H1 (cell line): ENCODE measurements around the gene MYPOP. TPM values are rescaled to one million over a fixed set of nuclear protein-coding genes. Genes with fewer than 3 reads are reported as not detected.

Source experiments
- KDM4A ChIP-seq: IDR thresholded peaks from one replicate; pipeline ENCODE4 v1.7.1; 2012; ENCODE audit warnings: low read depth, mild to moderate bottlenecking, moderate library complexity, low read length, inconsistent platforms; ENCODE audit not compliant: severe bottlenecking
- PHF8 ChIP-seq: fragments of 200-600 bp; sonication (generic); conservative IDR thresholded peaks from 2 replicates; pipeline ENCODE4 v1.7.1; 2012; ENCODE audit warnings: low read depth, mild to moderate bottlenecking, inconsistent platforms, low read length, moderate library complexity
- POLR2A ChIP-seq, 2 experiments: IDR thresholded peaks; 1 replicate in 1 of 2; 2 replicates in 1 of 2; pipeline ENCODE4 v1.6.1; 2011; ENCODE audit warnings: low read depth in 2 of 2, low read length in 2 of 2, mild to moderate bottlenecking in 2 of 2; ENCODE audit errors: control extremely low read depth in 1 of 2
- RBBP5 ChIP-seq: IDR thresholded peaks from 2 replicates; pipeline ENCODE4 v1.7.1; 2012; ENCODE audit warnings: low read depth, mild to moderate bottlenecking, inconsistent platforms, low read length, moderate library complexity, borderline replicate concordance
- SP1 ChIP-seq: IDR thresholded peaks from 2 replicates; pipeline ENCODE4 v1.6.1; 2011; ENCODE audit warnings: low read depth, low read length
- YY1 ChIP-seq: IDR thresholded peaks from 2 replicates; pipeline ENCODE4 v1.6.1; 2011; ENCODE audit warnings: low read depth, mild to moderate bottlenecking, low read length
- polyA plus RNA-seq, 7 experiments: library from polyadenylated mRNA; depleted of rRNA in 3 of 7; stranded (reverse) in 5 of 7; unstranded in 2 of 7; fragments of >200 nt in 5 of 7; fragments of 200-250 nt in 2 of 7; gene quantifications; 1 replicate in 5 of 7; 2 replicates in 1 of 7; 4 replicates in 1 of 7; pipeline versions ENCODE4 v1.2.1 to v1.2.3, GENCODE V29; 2011 to 2013; ENCODE audit warnings: missing spikeins in 2 of 7, mixed read lengths in 2 of 7
- total RNA-seq: library from RNA; stranded (reverse); fragmentation: NEBNext Ultra II Directional; extraction: Animal tissue kit (Norgen Biotek cat#: 25700); gene quantifications from 2 replicates; pipeline ENCODE4 v1.2.1, GENCODE V29; 2021
- TF ChIP-seq, protein P1 (sequence below), 3 experiments: IDR thresholded peaks; 1 replicate in 2 of 3; 2 replicates in 1 of 3; pipeline versions ENCODE4 v1.5.1 to v1.6.1; 2011; ENCODE audit warnings: low read length in 3 of 3, mild to moderate bottlenecking in 3 of 3, inconsistent platforms in 2 of 3, low read depth in 1 of 3, moderate library complexity in 1 of 3; ENCODE audit not compliant: insufficient read depth in 1 of 3; ENCODE audit errors: control extremely low read depth in 1 of 3

The MYPOP gene
- total and polyA plus RNA-seq, 2 of the 8 experiments (the other 6 are each of a cell fraction or from before 2014, with no cell fraction given) = 3.2 to 11.1 TPM

DNA sequence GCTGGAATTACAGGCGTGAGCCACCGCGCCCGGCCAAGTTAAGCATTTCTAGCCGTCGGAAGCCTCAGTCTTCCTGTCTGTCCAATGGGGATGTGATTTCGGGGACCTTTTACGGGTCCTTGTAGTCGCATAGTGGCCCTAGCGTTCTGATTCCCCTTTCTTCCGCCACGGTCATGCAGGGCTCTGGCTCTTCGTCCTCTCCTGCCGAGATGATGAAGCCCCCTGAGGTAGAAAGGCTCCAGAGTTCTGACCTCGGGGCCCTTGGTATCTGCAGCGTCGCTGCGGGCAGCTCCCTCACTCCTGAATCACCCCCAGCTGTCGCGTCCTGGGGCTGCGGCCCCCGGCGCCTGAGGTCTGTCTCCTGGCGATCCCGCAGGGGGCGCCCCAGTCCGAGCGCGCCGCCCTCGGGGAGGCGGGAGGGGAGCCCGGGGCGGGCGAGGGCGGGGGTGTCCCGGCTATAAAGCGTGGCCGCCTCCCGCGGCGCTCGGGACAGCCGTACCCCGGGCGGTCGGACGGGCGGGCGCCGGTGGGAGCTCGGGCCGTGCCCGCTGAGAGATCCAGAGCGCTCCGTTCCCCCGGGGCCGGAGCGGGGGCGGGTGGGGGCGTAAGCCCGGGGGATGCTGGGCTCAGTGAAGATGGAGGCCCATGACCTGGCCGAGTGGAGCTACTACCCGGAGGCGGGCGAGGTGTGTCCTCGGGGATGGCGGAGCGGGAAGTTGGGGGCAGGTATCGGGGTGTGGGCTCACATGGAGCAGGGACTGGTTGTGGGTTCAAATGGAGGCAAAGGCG, 38.4 kb downstream of the MYPOP start, which contains the start of gene FOXA3 (continued):
- TF ChIP-seq KDM4A (peak; percentile 42), PHF8 (peak; percentile 42), SP1 (no peak), RBBP5 (peak; percentile 59; the same call in 1 of the 2 replicates), YY1 (peak; percentile 9; the same call in 1 of the 2 replicates), POLR2A (IDR thresholded peaks at IDR 0.05; ENCODE audit: control extremely low read depth in 1 of 2, low read depth in 2 of 2, low read length in 2 of 2) (peak in 1 of 2 experiments; percentile 53; a peak in 1 of 3 replicates)
- TF ChIP-seq, protein P1, sequence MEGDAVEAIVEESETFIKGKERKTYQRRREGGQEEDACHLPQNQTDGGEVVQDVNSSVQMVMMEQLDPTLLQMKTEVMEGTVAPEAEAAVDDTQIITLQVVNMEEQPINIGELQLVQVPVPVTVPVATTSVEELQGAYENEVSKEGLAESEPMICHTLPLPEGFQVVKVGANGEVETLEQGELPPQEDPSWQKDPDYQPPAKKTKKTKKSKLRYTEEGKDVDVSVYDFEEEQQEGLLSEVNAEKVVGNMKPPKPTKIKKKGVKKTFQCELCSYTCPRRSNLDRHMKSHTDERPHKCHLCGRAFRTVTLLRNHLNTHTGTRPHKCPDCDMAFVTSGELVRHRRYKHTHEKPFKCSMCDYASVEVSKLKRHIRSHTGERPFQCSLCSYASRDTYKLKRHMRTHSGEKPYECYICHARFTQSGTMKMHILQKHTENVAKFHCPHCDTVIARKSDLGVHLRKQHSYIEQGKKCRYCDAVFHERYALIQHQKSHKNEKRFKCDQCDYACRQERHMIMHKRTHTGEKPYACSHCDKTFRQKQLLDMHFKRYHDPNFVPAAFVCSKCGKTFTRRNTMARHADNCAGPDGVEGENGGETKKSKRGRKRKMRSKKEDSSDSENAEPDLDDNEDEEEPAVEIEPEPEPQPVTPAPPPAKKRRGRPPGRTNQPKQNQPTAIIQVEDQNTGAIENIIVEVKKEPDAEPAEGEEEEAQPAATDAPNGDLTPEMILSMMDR (IDR thresholded peaks at IDR 0.05; ENCODE audit: control extremely low read depth in 1 of 3, insufficient read depth in 1 of 3, low read depth in 1 of 3, low read length in 3 of 3) = peak; percentile 56 to 96 (median 65)
